ENCODE measurements around the gene ATP8B3.

ATP8B3 gene

DNA sequence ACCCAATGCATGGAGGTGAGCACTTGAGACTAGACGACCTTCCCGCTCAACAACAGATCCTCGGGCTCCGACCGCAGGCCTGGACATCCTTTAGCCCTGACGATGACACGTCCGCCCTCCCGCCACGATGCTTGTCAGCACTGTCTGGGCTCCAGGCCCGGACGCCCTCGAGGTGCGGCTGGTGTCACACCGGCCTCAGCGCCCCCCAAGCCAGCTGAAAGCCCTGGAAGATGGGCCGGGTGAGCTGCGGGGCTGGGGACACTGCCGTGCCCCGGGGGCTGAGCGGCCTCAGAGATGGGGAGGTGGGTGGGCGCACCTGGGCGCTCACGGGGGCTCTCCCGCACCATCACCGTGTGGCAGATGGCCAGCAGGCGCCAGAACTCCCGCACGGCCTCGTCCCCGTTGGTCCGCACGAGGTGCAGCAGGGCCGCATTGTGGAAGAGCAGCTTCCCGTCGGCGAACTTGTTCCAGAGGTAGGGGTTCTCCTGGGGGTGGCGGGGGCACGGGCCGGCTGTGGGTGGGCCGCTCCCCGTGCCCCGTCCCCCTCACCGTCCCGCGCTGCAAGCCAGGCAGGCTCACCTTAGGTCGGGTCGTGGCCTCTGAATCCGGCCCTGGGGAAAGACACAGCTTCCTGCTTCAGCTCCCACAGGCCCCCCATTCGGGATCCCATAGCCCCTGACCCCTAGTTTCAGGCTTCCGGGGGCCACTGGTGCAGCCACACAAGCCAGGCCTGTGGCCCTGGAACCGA, 15.5 kb downstream of the ATP8B3 start:
- TF ChIP-seq SIN3A (IDR thresholded peaks at IDR 0.05; ENCODE audit: borderline replicate concordance, insufficient read depth, low read length) (no peak), TAF1 (IDR thresholded peaks at IDR 0.05; ENCODE audit: borderline replicate concordance, insufficient read depth, low read length) (no peak), FOXP2 (optimal IDR thresholded peaks at IDR 0.05; ENCODE audit: borderline replicate concordance, extremely low read depth, extremely low read length, insufficient read depth) (no peak), POLR2AphosphoS5 (IDR thresholded peaks at IDR 0.05; ENCODE audit: low read depth, low read length) (no peak)
- TF ChIP-seq, protein P1, sequence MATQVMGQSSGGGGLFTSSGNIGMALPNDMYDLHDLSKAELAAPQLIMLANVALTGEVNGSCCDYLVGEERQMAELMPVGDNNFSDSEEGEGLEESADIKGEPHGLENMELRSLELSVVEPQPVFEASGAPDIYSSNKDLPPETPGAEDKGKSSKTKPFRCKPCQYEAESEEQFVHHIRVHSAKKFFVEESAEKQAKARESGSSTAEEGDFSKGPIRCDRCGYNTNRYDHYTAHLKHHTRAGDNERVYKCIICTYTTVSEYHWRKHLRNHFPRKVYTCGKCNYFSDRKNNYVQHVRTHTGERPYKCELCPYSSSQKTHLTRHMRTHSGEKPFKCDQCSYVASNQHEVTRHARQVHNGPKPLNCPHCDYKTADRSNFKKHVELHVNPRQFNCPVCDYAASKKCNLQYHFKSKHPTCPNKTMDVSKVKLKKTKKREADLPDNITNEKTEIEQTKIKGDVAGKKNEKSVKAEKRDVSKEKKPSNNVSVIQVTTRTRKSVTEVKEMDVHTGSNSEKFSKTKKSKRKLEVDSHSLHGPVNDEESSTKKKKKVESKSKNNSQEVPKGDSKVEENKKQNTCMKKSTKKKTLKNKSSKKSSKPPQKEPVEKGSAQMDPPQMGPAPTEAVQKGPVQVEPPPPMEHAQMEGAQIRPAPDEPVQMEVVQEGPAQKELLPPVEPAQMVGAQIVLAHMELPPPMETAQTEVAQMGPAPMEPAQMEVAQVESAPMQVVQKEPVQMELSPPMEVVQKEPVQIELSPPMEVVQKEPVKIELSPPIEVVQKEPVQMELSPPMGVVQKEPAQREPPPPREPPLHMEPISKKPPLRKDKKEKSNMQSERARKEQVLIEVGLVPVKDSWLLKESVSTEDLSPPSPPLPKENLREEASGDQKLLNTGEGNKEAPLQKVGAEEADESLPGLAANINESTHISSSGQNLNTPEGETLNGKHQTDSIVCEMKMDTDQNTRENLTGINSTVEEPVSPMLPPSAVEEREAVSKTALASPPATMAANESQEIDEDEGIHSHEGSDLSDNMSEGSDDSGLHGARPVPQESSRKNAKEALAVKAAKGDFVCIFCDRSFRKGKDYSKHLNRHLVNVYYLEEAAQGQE (IDR thresholded peaks at IDR 0.05; ENCODE audit: insufficient read depth in 1 of 2, low read depth in 2 of 2, low read length in 2 of 2), result no peak

GRCh38 chr19:1794424-1795172, 17.5 kb downstream of the ATP8B3 start:
- TF ChIP-seq POLR2AphosphoS5 (IDR thresholded peaks at IDR 0.05; ENCODE audit: low read depth, low read length), result no peak
- no peak for TF ChIP-seq FOXP2 (optimal IDR thresholded peaks at IDR 0.05; ENCODE audit: borderline replicate concordance, extremely low read depth, extremely low read length, insufficient read depth)
- TF ChIP-seq TAF1 (IDR thresholded peaks at IDR 0.05; ENCODE audit: borderline replicate concordance, insufficient read depth, low read length), result no peak
- TF ChIP-seq, protein P1 (IDR thresholded peaks at IDR 0.05; ENCODE audit: insufficient read depth in 1 of 2, low read depth in 2 of 2, low read length in 2 of 2), result no peak
- TF ChIP-seq SIN3A (IDR thresholded peaks at IDR 0.05; ENCODE audit: borderline replicate concordance, insufficient read depth, low read length), result no peak

DNA sequence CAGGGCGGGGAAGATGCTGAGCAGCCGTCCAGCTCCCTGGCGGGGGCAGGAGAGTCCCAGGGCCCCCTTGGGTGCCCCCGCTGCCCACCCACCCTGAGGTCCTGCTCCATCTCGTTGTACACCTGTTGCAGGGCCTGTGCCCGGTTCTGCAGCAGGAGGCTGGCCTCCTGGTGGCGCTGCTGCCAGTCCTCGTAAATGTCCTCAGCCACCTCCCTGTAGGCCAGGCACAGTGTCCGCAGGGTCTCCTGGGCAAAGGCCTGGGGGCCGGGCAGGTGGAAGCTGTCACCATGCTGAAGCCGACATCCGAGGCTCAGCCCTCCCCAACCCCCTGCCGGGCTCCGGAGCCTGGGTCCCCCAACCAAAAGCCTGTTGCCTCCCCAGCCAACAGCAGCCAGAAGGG, 20.2 kb downstream of the ATP8B3 start:
- TF ChIP-seq, protein P1 (IDR thresholded peaks at IDR 0.05; ENCODE audit: insufficient read depth in 1 of 2, low read depth in 2 of 2, low read length in 2 of 2), result no peak
- no peak for TF ChIP-seq FOXP2 (optimal IDR thresholded peaks at IDR 0.05; ENCODE audit: borderline replicate concordance, extremely low read depth, extremely low read length, insufficient read depth)
- no peak for TF ChIP-seq SIN3A (IDR thresholded peaks at IDR 0.05; ENCODE audit: borderline replicate concordance, insufficient read depth, low read length)
- no peak for TF ChIP-seq TAF1 (IDR thresholded peaks at IDR 0.05; ENCODE audit: borderline replicate concordance, insufficient read depth, low read length)
- no peak for TF ChIP-seq POLR2AphosphoS5 (IDR thresholded peaks at IDR 0.05; ENCODE audit: low read depth, low read length)

DNA sequence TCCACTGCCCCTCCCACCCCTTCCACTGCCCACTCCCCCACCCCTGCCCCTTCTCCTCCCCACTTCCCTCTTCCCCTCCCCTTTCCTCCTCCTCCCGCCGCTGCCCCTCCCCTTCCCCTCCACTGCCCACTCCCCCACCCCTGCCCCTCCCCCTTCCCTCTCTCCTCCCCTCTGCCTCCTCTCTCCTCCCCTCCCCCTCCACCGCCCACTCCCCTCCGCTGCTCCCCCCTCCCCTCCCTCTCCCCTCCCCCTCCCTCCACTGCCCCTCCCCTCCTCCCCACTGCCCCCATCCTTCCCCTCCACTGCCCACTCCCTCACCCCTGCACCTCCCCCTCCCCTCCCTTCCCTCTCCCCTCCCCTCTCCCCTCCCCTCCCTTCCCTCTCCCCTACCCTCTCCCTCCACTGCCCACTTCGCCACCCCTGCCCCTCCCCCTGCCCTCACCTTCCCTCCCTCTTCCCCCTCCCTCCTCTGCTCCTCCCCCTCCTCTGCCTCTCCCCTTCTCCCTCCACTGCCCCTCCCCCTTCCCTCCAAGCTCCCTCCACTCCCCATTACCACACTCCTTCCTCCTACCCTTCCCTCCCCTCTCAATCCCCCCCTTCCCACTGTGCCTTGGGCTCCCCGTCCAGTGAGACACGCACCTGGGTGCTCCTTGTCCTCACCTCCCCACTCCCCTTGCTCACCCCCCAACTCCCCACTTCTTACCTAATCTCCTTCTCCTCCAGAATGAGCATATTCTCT, 21.9 kb downstream of the ATP8B3 start:
- TF ChIP-seq FOXP2 (optimal IDR thresholded peaks at IDR 0.05; ENCODE audit: borderline replicate concordance, extremely low read depth, extremely low read length, insufficient read depth), result no peak
- TF ChIP-seq SIN3A (IDR thresholded peaks at IDR 0.05; ENCODE audit: borderline replicate concordance, insufficient read depth, low read length), result no peak
- TF ChIP-seq POLR2AphosphoS5 (IDR thresholded peaks at IDR 0.05; ENCODE audit: low read depth, low read length), result no peak
- TF ChIP-seq, protein P1 (IDR thresholded peaks at IDR 0.05; ENCODE audit: insufficient read depth in 1 of 2, low read depth in 2 of 2, low read length in 2 of 2), result no peak
- TF ChIP-seq TAF1 (IDR thresholded peaks at IDR 0.05; ENCODE audit: borderline replicate concordance, insufficient read depth, low read length), result no peak
